OCI-LY1 (cell line): ENCODE results near the gene TTC27.

Source experiments
- H2AFZ ChIP-seq: fragments of 200-600 bp; sonication (generic), shearing (Covaris generic); 2 replicates; pipeline ENCODE4 v1.6.0; 2014; ENCODE audit warnings: antibody characterized with exemption, mild to moderate bottlenecking, low read length
- H3F3A ChIP-seq: fragments of 200-600 bp; sonication (generic), shearing (Covaris generic); 2 replicates; pipeline ENCODE4 v1.6.0; 2014; ENCODE audit warnings: mild to moderate bottlenecking, antibody characterized with exemption, low read length, moderate library complexity; ENCODE audit not compliant: insufficient read depth
- H3K27ac ChIP-seq: fragments of 200-600 bp; sonication (generic); 2 replicates; pipeline ENCODE4 v1.5.1; 2014; ENCODE audit warnings: low read length, mixed run types, mild to moderate bottlenecking, low read depth; ENCODE audit not compliant: poor library complexity, severe bottlenecking
- H3K27me3 ChIP-seq: fragments of 200-600 bp; sonication (generic); 2 replicates; pipeline ENCODE4 v1.6.0; 2014; ENCODE audit warnings: antibody characterized with exemption, mild to moderate bottlenecking, low read length, moderate library complexity; ENCODE audit not compliant: insufficient read depth
- H3K36me3 ChIP-seq: fragments of 200-600 bp; sonication (generic); 2 replicates; pipeline ENCODE4 v1.6.1; 2014; ENCODE audit warnings: mild to moderate bottlenecking, antibody characterized with exemption, low read length, moderate library complexity, mixed read lengths; ENCODE audit not compliant: insufficient read depth
- H3K4me1 ChIP-seq: fragments of 200-600 bp; sonication (generic); 2 replicates; pipeline ENCODE4 v1.5.1; 2014; ENCODE audit warnings: mild to moderate bottlenecking, low read length, moderate library complexity; ENCODE audit not compliant: insufficient read depth, severe bottlenecking
- H3K4me2 ChIP-seq: fragments of 200-600 bp; sonication (generic), shearing (Covaris generic); 2 replicates; pipeline ENCODE4 v1.6.1; 2014; ENCODE audit warnings: low read length
- H3K4me3 ChIP-seq: fragments of 200-600 bp; sonication (generic); 2 replicates; pipeline ENCODE4 v1.5.1; 2014; ENCODE audit warnings: low read length, low read depth, mild to moderate bottlenecking, mixed read lengths; ENCODE audit not compliant: poor library complexity, severe bottlenecking
- H3K79me2 ChIP-seq: fragments of 200-600 bp; shearing (Covaris generic); 2 replicates; pipeline ENCODE4 v1.6.1; 2016; ENCODE audit warnings: mixed run types, low read length, mixed read lengths; ENCODE audit not compliant: insufficient read depth
- H3K9ac ChIP-seq: fragments of 200-600 bp; sonication (generic), shearing (Covaris generic); 2 replicates; pipeline ENCODE4 v1.6.1; 2014; ENCODE audit warnings: mild to moderate bottlenecking, low read length, mixed read lengths
- H3K9me2 ChIP-seq: fragments of 200-600 bp; sonication (generic), shearing (Covaris generic); 2 replicates; pipeline ENCODE4 v1.6.1; 2014; ENCODE audit warnings: low read depth, mild to moderate bottlenecking, low read length, mixed read lengths
- H3K9me3 ChIP-seq: fragments of 200-600 bp; shearing (Covaris generic); 2 replicates; pipeline ENCODE4 v1.6.1; 2014; ENCODE audit warnings: low read length, mixed read lengths
- H4K20me1 ChIP-seq: fragments of 200-600 bp; sonication (generic), shearing (Covaris generic); 2 replicates; pipeline ENCODE4 v1.6.0; 2016; ENCODE audit warnings: mild to moderate bottlenecking, low read length; ENCODE audit not compliant: insufficient read depth
- CTCF ChIP-seq: fragments of 200-600 bp; sonication (generic), shearing (Covaris generic); IDR thresholded peaks from 2 replicates; pipeline ENCODE4 v1.5.1; 2017; ENCODE audit warnings: mild to moderate bottlenecking, antibody characterized with exemption, low read length, moderate library complexity, mixed read lengths
- EZH2 ChIP-seq: fragments of 200-600 bp; sonication (generic), shearing (Covaris generic); IDR thresholded peaks from 2 replicates; pipeline ENCODE4 v1.8.0; 2017; ENCODE audit warnings: borderline replicate concordance, mixed run types, mild to moderate bottlenecking, antibody characterized with exemption, low read length, moderate library complexity, mixed read lengths

TTC27 gene

GRCh38 chr2:32777714-32778113 lies 149.9 kb downstream of the TTC27 start:
- Histone ChIP-seq H3K9me2 (no peaks in the 10 kb centered on the region), H3K4me2 (no peak overlapping the region), H4K20me1 (no peaks in the 10 kb centered on the region), H3K9me3 (peaks cover 21% of the 10 kb centered on the region; the same call in 1 of the 2 replicates), H3K36me3 (peaks cover 44% of the 10 kb centered on the region), H3K27me3 (no peaks in the 10 kb centered on the region), H3K9ac (no peak overlapping the region), H3K4me3 (no peak overlapping the region), H2AFZ (no peak overlapping the region), H3F3A (no peaks in the 10 kb centered on the region), H3K27ac (no peak overlapping the region), H3K4me1 (peaks cover 12% of the 10 kb centered on the region), H3K79me2 (no peaks in the 10 kb centered on the region)
- no peak for TF ChIP-seq EZH2
- TF ChIP-seq CTCF, result no peak

GRCh38 chr2:32780961-32781360 lies 153.1 kb downstream of the TTC27 start:
- Histone ChIP-seq H3K9ac (no peak overlapping the region), H3K4me1 (no peaks in the 10 kb centered on the region), H4K20me1 (no peaks in the 10 kb centered on the region), H3K36me3 (peaks cover 68% of the 10 kb centered on the region), H2AFZ (no peak overlapping the region), H3K4me3 (no peak overlapping the region), H3K9me2 (no peaks in the 10 kb centered on the region), H3K9me3 (peaks cover 25% of the 10 kb centered on the region; the same call in 1 of the 2 replicates), H3K79me2 (no peaks in the 10 kb centered on the region), H3K4me2 (no peak overlapping the region), H3K27me3 (no peaks in the 10 kb centered on the region), H3F3A (no peaks in the 10 kb centered on the region), H3K27ac (no peak overlapping the region)
- no peak for TF ChIP-seq CTCF
- no peak for TF ChIP-seq EZH2

- Histone ChIP-seq H3K79me2 (no peaks in the 10 kb centered on the region), H3K9me2 (no peaks in the 10 kb centered on the region), H3K27me3 (no peaks in the 10 kb centered on the region), H3K9ac (no peak overlapping the region), H4K20me1 (no peaks in the 10 kb centered on the region), H3K9me3 (peaks cover 18% of the 10 kb centered on the region; the same call in 1 of the 2 replicates), H3K4me1 (peaks cover 12% of the 10 kb centered on the region), H3K27ac (no peak overlapping the region), H3K4me3 (no peak overlapping the region), H3K4me2 (no peak overlapping the region), H3F3A (no peaks in the 10 kb centered on the region), H3K36me3 (peaks cover 63% of the 10 kb centered on the region), H2AFZ (no peak overlapping the region)
- no peak for TF ChIP-seq CTCF
- no peak for TF ChIP-seq EZH2
These were observed 155.6 kb downstream of the TTC27 start for GRCh38 chr2:32783469-32783868.
